H1 (cell line): ENCODE results near the gene ISG20L2. TPM values are rescaled to one million over a fixed set of nuclear protein-coding genes. Genes with fewer than 3 reads are reported as not detected.

Source experiments
- CTCF ChIA-PET: fragments of 300-600 bp; sonication (Branson Sonifier 250); formaldehyde crosslinking; loops from one replicate; lab custom pipeline; 2021; ENCODE audit not compliant: partially characterized antibody; lab: Charles Lee
- POLR2A ChIA-PET: fragments of 300-600 bp; sonication (Branson Sonifier 250); formaldehyde crosslinking; loops from one replicate; lab custom pipeline; 2021; ENCODE audit warnings: inconsistent platforms; ENCODE audit not compliant: partially characterized antibody; lab: Charles Lee
- DNase-seq, 2 experiments: peaks; one replicate each; pipeline versions ENCODE4 v3.0.0 to v3.0.0-alpha.2; 2010 to 2022; ENCODE audit warnings: low spot score in 2 of 2, low read depth in 1 of 2, mixed read lengths in 1 of 2
- FAIRE-seq: peaks from 2 replicates; lab custom pipeline; 2011; peaks lifted over from hg19 to GRCh38; lab: Jason Lieb, UNC
- H2AFZ ChIP-seq: 2 replicates; pipeline ENCODE4 v1.8.1; 2012; ENCODE audit warnings: low read length, inconsistent platforms
- H2AK5ac ChIP-seq: 2 replicates; pipeline ENCODE4 v1.6.1; 2013; ENCODE audit warnings: low read depth, low read length
- H2BK120ac ChIP-seq: replicated peaks from 2 replicates; pipeline ENCODE3; 2013; ENCODE audit warnings: low read depth, low read length, inconsistent platforms
- H2BK12ac ChIP-seq: 2 replicates; pipeline ENCODE4 v1.6.1; 2013; ENCODE audit warnings: low read depth, low read length
- H2BK15ac ChIP-seq: 2 replicates; pipeline ENCODE4 v1.6.1; 2013; ENCODE audit warnings: low read length
- H2BK20ac ChIP-seq: 2 replicates; pipeline ENCODE4 v1.6.1; 2013; ENCODE audit warnings: low read length
- H2BK5ac ChIP-seq: 2 replicates; pipeline ENCODE4 v1.6.1; 2013; ENCODE audit warnings: low read depth, low read length
- H3K14ac ChIP-seq: 2 replicates; pipeline ENCODE4 v1.6.1; 2013; ENCODE audit warnings: inconsistent platforms; ENCODE audit not compliant: insufficient read length
- H3K18ac ChIP-seq: 2 replicates; pipeline ENCODE4 v1.6.1; 2013; ENCODE audit warnings: low read length; ENCODE audit errors: extremely low read depth
- H3K23ac ChIP-seq: 2 replicates; pipeline ENCODE4 v1.6.1; 2013; ENCODE audit warnings: inconsistent platforms; ENCODE audit not compliant: insufficient read length
- H3K23me2 ChIP-seq: 2 replicates; pipeline ENCODE4 v1.6.1; 2013; ENCODE audit warnings: low read depth, low read length
- H3K27ac ChIP-seq: 2 replicates; pipeline ENCODE4 v1.6.1; 2011; ENCODE audit warnings: low read depth, low read length, inconsistent platforms
- H3K27me3 ChIP-seq, 4 experiments: replicated peaks in 1 of 4; 1 replicate in 1 of 4; 2 replicates in 3 of 4; pipeline versions ENCODE4 v1.6.1 to v1.8.1; 2011 to 2013; ENCODE audit warnings: low read length in 3 of 4, mild to moderate bottlenecking in 3 of 4, inconsistent platforms in 2 of 4, mixed read lengths in 2 of 4, moderate library complexity in 1 of 4; ENCODE audit not compliant: control insufficient read depth in 3 of 4, insufficient read depth in 3 of 4; ENCODE audit errors: extremely low read depth in 1 of 4
- H3K36me3 ChIP-seq, 4 experiments: 2 replicates each; pipeline versions ENCODE4 v1.6.1 to v1.8.1; 2011 to 2013; ENCODE audit warnings: mild to moderate bottlenecking in 4 of 4, low read length in 3 of 4, moderate library complexity in 2 of 4, control low read depth in 1 of 4, inconsistent platforms in 1 of 4; ENCODE audit not compliant: insufficient read depth in 4 of 4, control insufficient read depth in 2 of 4
- H3K4ac ChIP-seq: replicated peaks from 2 replicates; pipeline ENCODE3; 2013; ENCODE audit warnings: low read length, low read depth, mixed read lengths, inconsistent platforms; ENCODE audit not compliant: insufficient read length
- H3K4me1 ChIP-seq, 4 experiments: replicated peaks in 1 of 4; 1 replicate in 1 of 4; 2 replicates in 3 of 4; pipeline versions ENCODE4 v1.6.1 to v1.8.1; 2011 to 2013; ENCODE audit warnings: low read length in 3 of 4, inconsistent platforms in 2 of 4, mixed read lengths in 1 of 4; ENCODE audit not compliant: insufficient read depth in 4 of 4, control insufficient read depth in 3 of 4
- H3K4me2 ChIP-seq, 2 experiments: 2 replicates each; pipeline versions ENCODE4 v1.6.1 to v1.8.1; 2011 to 2013; ENCODE audit warnings: low read depth in 2 of 2, low read length in 2 of 2, control low read depth in 1 of 2, inconsistent platforms in 1 of 2, mild to moderate bottlenecking in 1 of 2; ENCODE audit not compliant: insufficient read depth in 1 of 2
- H3K4me3 ChIP-seq, 4 experiments: fragments of 200-600, 300-600 bp in 1 of 4; sonication (generic), shearing (Covaris generic), sonication (Bioruptor Twin) in 1 of 4; 2 replicates each; pipeline versions ENCODE4 v1.5.1 to v1.8.1; 2011 to 2016; ENCODE audit warnings: low read length in 4 of 4, low read depth in 3 of 4, control low read depth in 2 of 4, inconsistent platforms in 2 of 4, mild to moderate bottlenecking in 2 of 4, mixed read lengths in 1 of 4, moderate library complexity in 1 of 4; ENCODE audit not compliant: insufficient read depth in 2 of 4; ENCODE audit errors: extremely low read depth in 1 of 4
- H3K56ac ChIP-seq: replicated peaks from 2 replicates; pipeline ENCODE3; 2013; ENCODE audit warnings: low read depth, mild to moderate bottlenecking, mixed read lengths, low read length, inconsistent platforms; ENCODE audit not compliant: insufficient read length
- H3K79me1 ChIP-seq: 2 replicates; pipeline ENCODE4 v1.6.1; 2013; ENCODE audit warnings: low read depth, low read length, control low read depth
- H3K79me2 ChIP-seq, 2 experiments: 2 replicates each; pipeline versions ENCODE4 v1.6.1 to v1.8.1; 2012 to 2013; ENCODE audit warnings: low read length in 2 of 2, mild to moderate bottlenecking in 2 of 2, inconsistent platforms in 1 of 2; ENCODE audit not compliant: insufficient read depth in 2 of 2, control insufficient read depth in 1 of 2
- H3K9ac ChIP-seq, 4 experiments: replicated peaks in 1 of 4; 1 replicate in 1 of 4; 2 replicates in 3 of 4; pipeline versions ENCODE4 v1.6.1 to v1.8.1; 2011 to 2013; ENCODE audit warnings: low read depth in 3 of 4, low read length in 3 of 4, control low read depth in 2 of 4, mild to moderate bottlenecking in 2 of 4, moderate library complexity in 2 of 4, inconsistent platforms in 1 of 4; ENCODE audit errors: extremely low read depth in 1 of 4
- H3K9me3 ChIP-seq, 2 experiments: 2 replicates each; pipeline versions ENCODE4 v1.6.1 to v1.8.1; 2012 to 2013; ENCODE audit warnings: mild to moderate bottlenecking in 2 of 2, moderate library complexity in 2 of 2, control low read depth in 1 of 2, inconsistent platforms in 1 of 2, low read depth in 1 of 2, low read length in 1 of 2, mixed read lengths in 1 of 2; ENCODE audit not compliant: insufficient read depth in 2 of 2
- H4K20me1 ChIP-seq, 2 experiments: replicated peaks in 1 of 2; 2 replicates each; pipeline versions ENCODE3 to v1.8.1; 2011 to 2013; ENCODE audit warnings: inconsistent platforms in 2 of 2, low read length in 2 of 2, mild to moderate bottlenecking in 1 of 2; ENCODE audit not compliant: insufficient read depth in 2 of 2, control insufficient read depth in 1 of 2
- H4K5ac ChIP-seq: 2 replicates; pipeline ENCODE4 v1.6.1; 2013; ENCODE audit warnings: low read length, low read depth, mixed read lengths, inconsistent platforms; ENCODE audit not compliant: insufficient read length
- H4K8ac ChIP-seq: 2 replicates; pipeline ENCODE4 v1.8.0; 2013; ENCODE audit warnings: mild to moderate bottlenecking, moderate library complexity, low read length, inconsistent platforms; ENCODE audit not compliant: insufficient read depth; ENCODE audit errors: extremely low read depth
- H4K91ac ChIP-seq: replicated peaks from 2 replicates; pipeline ENCODE3; 2013; ENCODE audit warnings: low read length, mixed read lengths, inconsistent platforms; ENCODE audit not compliant: insufficient read length
- CEBPB ChIP-seq: IDR thresholded peaks from 2 replicates; pipeline ENCODE4 v1.6.1; 2012; ENCODE audit warnings: low read depth, low read length
- CHD1 ChIP-seq: IDR thresholded peaks from 2 replicates; pipeline ENCODE4 v1.6.1; 2012; ENCODE audit warnings: low read depth, low read length, improper control_type of control experiment
- HDAC6 ChIP-seq: IDR thresholded peaks from one replicate; pipeline ENCODE4 v1.7.1; 2012; ENCODE audit warnings: low read depth, mild to moderate bottlenecking, inconsistent platforms, low read length, moderate library complexity
- RFX5 ChIP-seq: IDR thresholded peaks from 2 replicates; pipeline ENCODE4 v1.6.1; 2011; ENCODE audit warnings: low read depth, low read length, improper control_type of control experiment, borderline replicate concordance
- SIX5 ChIP-seq: IDR thresholded peaks from 2 replicates; pipeline ENCODE4 v1.6.1; 2011; ENCODE audit warnings: mild to moderate bottlenecking, low read depth, low read length
- SRF ChIP-seq: IDR thresholded peaks from 2 replicates; pipeline ENCODE4 v1.6.1; 2011; ENCODE audit warnings: mild to moderate bottlenecking, low read depth, low read length, moderate library complexity
- YY1 ChIP-seq: IDR thresholded peaks from 2 replicates; pipeline ENCODE4 v1.6.1; 2011; ENCODE audit warnings: low read depth, mild to moderate bottlenecking, low read length
- WGBS, 2 experiments: shearing (Covaris generic) in 1 of 2; methylation state at CpG; one replicate each; pipeline versions ENCODE4 v1.1.6 to v1.1.7; 2013 to 2015; ENCODE audit warnings: low lambda C conversion rate in 2 of 2, mixed read lengths in 2 of 2, inconsistent platforms in 1 of 2, low coverage in 1 of 2, missing lambda C conversion rate in 1 of 2; ENCODE audit not compliant: insufficient replicate concordance in 2 of 2, insufficient coverage in 1 of 2, insufficient read length in 1 of 2; ENCODE audit errors: extremely low coverage in 1 of 2, missing lambda C conversion rate in 1 of 2; 5-methylcytosine and 5-hydroxymethylcytosine counted together
- polyA plus RNA-seq, 7 experiments: library from polyadenylated mRNA; depleted of rRNA in 3 of 7; stranded (reverse) in 5 of 7; unstranded in 2 of 7; fragments of >200 nt in 5 of 7; fragments of 200-250 nt in 2 of 7; gene quantifications; 1 replicate in 5 of 7; 2 replicates in 1 of 7; 4 replicates in 1 of 7; pipeline versions ENCODE4 v1.2.1 to v1.2.3, GENCODE V29; 2011 to 2013; ENCODE audit warnings: missing spikeins in 2 of 7, mixed read lengths in 2 of 7
- total RNA-seq: library from RNA; stranded (reverse); fragmentation: NEBNext Ultra II Directional; extraction: Animal tissue kit (Norgen Biotek cat#: 25700); gene quantifications from 2 replicates; pipeline ENCODE4 v1.2.1, GENCODE V29; 2021
- TF ChIP-seq, protein P1 (sequence below): IDR thresholded peaks from 2 replicates; pipeline ENCODE4 v1.6.1; 2011; ENCODE audit warnings: low read length, improper control_type of control experiment
- TF ChIP-seq, protein P2 (sequence below): IDR thresholded peaks from 2 replicates; pipeline ENCODE4 v1.6.1; 2012; ENCODE audit warnings: inconsistent platforms

Gene ISG20L2
- total and polyA plus RNA-seq, 2 of the 8 experiments (the other 6 are each of a cell fraction or from before 2014, with no cell fraction given), result 47.5 to 53.0 TPM

DNA sequence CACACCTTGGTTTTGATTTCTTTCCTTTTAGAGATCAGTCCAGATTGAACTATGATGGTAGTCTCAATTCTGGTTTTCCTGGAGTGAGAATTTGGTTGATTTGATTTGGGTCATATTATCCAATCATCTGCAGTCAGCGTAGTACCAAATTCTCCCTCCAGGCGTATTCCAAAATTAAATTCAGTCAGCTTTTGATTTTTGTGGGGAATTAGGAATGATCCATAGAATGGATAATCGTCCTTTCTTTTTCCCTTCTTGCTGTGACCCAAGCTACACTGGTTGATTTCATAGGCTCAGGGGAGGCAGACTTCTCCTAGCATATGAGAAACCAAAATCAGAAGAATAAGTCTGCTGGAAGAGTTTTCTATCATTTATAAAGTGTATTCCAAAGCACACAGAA lies 43.7 kb upstream of the ISG20L2 start:
- no peak overlapping the region for H2AFZ ChIP-seq
- no peak overlapping the region for H2BK12ac ChIP-seq
- no peak overlapping the region for H2AK5ac ChIP-seq
- H3K9me3 ChIP-seq, result no peaks in the 10 kb centered on the region
- H3K4me3 ChIP-seq, result no peak overlapping the region
- no peak overlapping the region for H3K4ac ChIP-seq
- 84% methylated on average over 3 of the region's 3 CpGs; no CpG with 5 or more reads in 1 of the 2 experiments for WGBS, 2 experiments
- H3K18ac ChIP-seq, result no peak overlapping the region
- peaks cover 0 to 7% (median 2%) of the 10 kb centered on the region in 4 experiments; a peak in 3 of 7 replicates for H3K4me1 ChIP-seq
- no peak overlapping the region for H4K5ac ChIP-seq
- TF ChIP-seq SIX5, result no peak
- no peak for TF ChIP-seq CEBPB
- TF ChIP-seq CHD1, result no peak
- TF ChIP-seq, protein P1, sequence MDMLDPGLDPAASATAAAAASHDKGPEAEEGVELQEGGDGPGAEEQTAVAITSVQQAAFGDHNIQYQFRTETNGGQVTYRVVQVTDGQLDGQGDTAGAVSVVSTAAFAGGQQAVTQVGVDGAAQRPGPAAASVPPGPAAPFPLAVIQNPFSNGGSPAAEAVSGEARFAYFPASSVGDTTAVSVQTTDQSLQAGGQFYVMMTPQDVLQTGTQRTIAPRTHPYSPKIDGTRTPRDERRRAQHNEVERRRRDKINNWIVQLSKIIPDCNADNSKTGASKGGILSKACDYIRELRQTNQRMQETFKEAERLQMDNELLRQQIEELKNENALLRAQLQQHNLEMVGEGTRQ, result no peak
- TF ChIP-seq HDAC6, result no peak
- TF ChIP-seq RFX5, result no peak
- no peak for TF ChIP-seq YY1
- TF ChIP-seq SRF, result no peak
- TF ChIP-seq, protein P2, sequence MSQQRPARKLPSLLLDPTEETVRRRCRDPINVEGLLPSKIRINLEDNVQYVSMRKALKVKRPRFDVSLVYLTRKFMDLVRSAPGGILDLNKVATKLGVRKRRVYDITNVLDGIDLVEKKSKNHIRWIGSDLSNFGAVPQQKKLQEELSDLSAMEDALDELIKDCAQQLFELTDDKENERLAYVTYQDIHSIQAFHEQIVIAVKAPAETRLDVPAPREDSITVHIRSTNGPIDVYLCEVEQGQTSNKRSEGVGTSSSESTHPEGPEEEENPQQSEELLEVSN, result no peak
- peaks cover 18% of the 10 kb centered on the region for H3K79me1 ChIP-seq
- peaks cover 4% of the 10 kb centered on the region; the same call in 1 of the 2 replicates for H3K23me2 ChIP-seq
- H3K23ac ChIP-seq, result no peak overlapping the region
- FAIRE-seq, result no peak
- no peak overlapping the region for H2BK120ac ChIP-seq
- peaks cover 0 to 17% (median 2%) of the 10 kb centered on the region in 4 experiments; a peak in 3 of 8 replicates for H3K36me3 ChIP-seq
- H2BK15ac ChIP-seq, result no peak overlapping the region
- H2BK5ac ChIP-seq, result no peak overlapping the region
- no peak overlapping the region for H3K56ac ChIP-seq
- DNase-seq, result no peak
- H3K27me3 ChIP-seq, result no peaks in the 10 kb centered on the region
- CTCF ChIA-PET, result interaction anchor here (0.7 to 11.7 kb wide), 17 partner anchors 9 to 189 kb away, joined by 3 to 100 read pairs (median 5); partner anchors contain the start of genes ISG20L2 and METTL25B
- peaks cover 20% of the 10 kb centered on the region in 2 experiments for H4K20me1 ChIP-seq
- no peak overlapping the region for H3K14ac ChIP-seq
- no peak overlapping the region for H4K8ac ChIP-seq
- H2BK20ac ChIP-seq, result no peak overlapping the region
- H3K27ac ChIP-seq, result no peak overlapping the region
- H3K9ac ChIP-seq, result no peak overlapping the region
- no peak overlapping the region for H3K4me2 ChIP-seq
- POLR2A ChIA-PET, result interaction anchor here (0.7 to 8.2 kb wide), 9 partner anchors 9 to 80 kb away, joined by 3 to 121 read pairs (median 5); partner anchors contain the start of gene HDGF
- H3K79me2 ChIP-seq, result peaks cover 39 to 86% of the 10 kb centered on the region in 2 experiments
- H4K91ac ChIP-seq, result no peak overlapping the region
